Naive B cell (primary cell): ENCODE measurements around the gene KIAA0753. TPM values are rescaled to one million over a fixed set of nuclear protein-coding genes. Genes with fewer than 3 reads are reported as not detected.
A peak's percentile ranks its signal among the peaks of the same experiment; 100 is the strongest.

Experiments
- ATAC-seq, 2 donors: fragments of 150-1000 bp; cut with Tn5 transposase; 2 replicates each; pipeline ENCODE4 v1.10.0; 2021; ENCODE audit warnings: low read depth in 2 of 2, mild to moderate bottlenecking in 2 of 2, moderate library complexity in 2 of 2
- DNase-seq: peaks from one replicate; pipeline ENCODE4 v3.0.0; 2022
- H3K27ac Mint-ChIP-seq, 6 donors: one replicate each; pipeline ENCODE4 v1.8.0; 2020 to 2022; ENCODE audit warnings: mild to moderate bottlenecking in 6 of 6, mixed read lengths in 6 of 6, moderate library complexity in 5 of 6, inconsistent platforms in 2 of 6
- H3K27me3 Mint-ChIP-seq, 3 donors: one replicate each; pipeline ENCODE4 v1.8.0; 2021 to 2022; ENCODE audit warnings: mixed read lengths in 3 of 3, mild to moderate bottlenecking in 1 of 3
- H3K36me3 Mint-ChIP-seq, 2 donors: one replicate each; pipeline ENCODE4 v1.8.0; 2020 to 2022; ENCODE audit warnings: mixed read lengths in 2 of 2, inconsistent platforms in 1 of 2, mild to moderate bottlenecking in 1 of 2
- H3K4me1 Mint-ChIP-seq, 3 donors: one replicate each; pipeline ENCODE4 v1.8.0; 2020 to 2022; ENCODE audit warnings: mixed read lengths in 3 of 3, inconsistent platforms in 1 of 3, mild to moderate bottlenecking in 1 of 3, moderate library complexity in 1 of 3
- H3K4me3 Mint-ChIP-seq, 8 donors: one replicate each; pipeline ENCODE4 v1.8.0; 2020 to 2022; ENCODE audit warnings: mild to moderate bottlenecking in 8 of 8, mixed read lengths in 8 of 8, moderate library complexity in 8 of 8, inconsistent platforms in 2 of 8
- H3K9me3 Mint-ChIP-seq, 7 donors: one replicate each; pipeline ENCODE4 v1.8.0; 2020 to 2022; ENCODE audit warnings: mixed read lengths in 7 of 7, mild to moderate bottlenecking in 5 of 7, inconsistent platforms in 2 of 7, moderate library complexity in 1 of 7
- polyA plus RNA-seq, 6 donors: library from polyadenylated mRNA; unstranded; fragments of 300-500 nt; fragmentation: Illumina TruSeq; gene quantifications; one replicate each; pipeline ENCODE4 v1.2.3, GENCODE V29; 2021; ENCODE audit warnings: low read depth in 6 of 6

KIAA0753 gene
- polyA plus RNA-seq, 6 donors from 2014 or later, result 2.8 to 5.9 (median 3.2) TPM

GRCh38 chr17:6677158-6677831, 36.8 kb upstream of the KIAA0753 start:
- H3K9me3 Mint-ChIP-seq, result no peaks in the 10 kb centered on the region
- H3K36me3 Mint-ChIP-seq, result peaks cover 0 to 4% of the 10 kb centered on the region in 2 donors
- peaks cover 14 to 24% (median 21%) of the 10 kb centered on the region in 3 donors for H3K27me3 Mint-ChIP-seq
- DNase-seq (no peak), ATAC-seq (no peak)
- peak overlapping the region in 1 of 6 donors; percentile 32 for H3K27ac Mint-ChIP-seq
- H3K4me3 Mint-ChIP-seq, result no peak overlapping the region
- H3K4me1 Mint-ChIP-seq, result peaks cover 3 to 15% (median 9%) of the 10 kb centered on the region in 3 donors

- H3K36me3 Mint-ChIP-seq, result no peaks in the 10 kb centered on the region
- no peaks in the 10 kb centered on the region for H3K9me3 Mint-ChIP-seq
- H3K4me3 Mint-ChIP-seq, result no peak overlapping the region
- H3K27me3 Mint-ChIP-seq, result peaks cover 11 to 19% (median 16%) of the 10 kb centered on the region in 3 donors
- DNase-seq, result no peak
- no peak overlapping the region for H3K27ac Mint-ChIP-seq
- H3K4me1 Mint-ChIP-seq, result peaks cover 3 to 15% (median 9%) of the 10 kb centered on the region in 3 donors
- ATAC-seq, result no peak
Observed at GRCh38 chr17:6676802-6677157, 36.3 kb upstream of the KIAA0753 start.

DNA sequence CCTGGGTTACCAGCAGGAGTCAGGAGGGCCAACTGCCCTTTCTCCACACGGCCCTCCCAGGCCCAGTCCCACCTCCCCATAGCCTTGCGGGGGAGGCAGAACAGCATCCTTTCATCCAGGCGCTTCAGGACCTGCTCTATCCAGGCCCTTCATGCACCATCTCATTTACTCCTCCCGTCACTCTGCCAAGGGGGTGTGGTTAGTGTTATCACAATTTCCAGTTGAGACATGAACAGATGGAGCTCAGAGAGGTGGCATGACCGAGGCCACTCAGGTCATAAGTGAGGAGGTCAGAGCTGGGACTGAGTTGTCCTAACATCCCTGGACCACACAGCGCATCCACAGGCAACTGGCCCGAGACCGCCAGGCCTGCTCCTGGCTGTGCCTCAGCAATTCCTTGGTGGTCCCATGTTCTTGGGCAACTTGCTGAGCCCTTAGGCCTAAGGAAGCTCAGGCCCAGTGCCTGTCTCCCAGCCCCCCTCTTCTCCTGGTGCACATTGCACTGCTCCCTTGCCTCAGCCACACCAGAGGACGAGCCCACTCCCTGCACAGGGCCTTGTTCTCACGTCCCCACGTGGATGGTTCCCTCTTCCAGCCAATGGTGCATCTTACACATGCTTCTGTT, 34.8 kb upstream of the KIAA0753 start:
- Mint-ChIP-seq H3K9me3 (no peaks in the 10 kb centered on the region), H3K27me3 (peaks cover 9 to 13% (median 11%) of the 10 kb centered on the region in 3 donors), H3K4me1 (peaks cover 3 to 15% (median 9%) of the 10 kb centered on the region in 3 donors), H3K4me3 (no peak overlapping the region), H3K27ac (peak overlapping the region in 2 of 6 donors; percentile 29 to 87), H3K36me3 (no peaks in the 10 kb centered on the region)
- no peak for ATAC-seq
- no peak for DNase-seq

- Mint-ChIP-seq H3K36me3 (no peaks in the 10 kb centered on the region), H3K4me3 (no peak overlapping the region), H3K27me3 (peaks cover 9 to 13% (median 11%) of the 10 kb centered on the region in 3 donors), H3K9me3 (no peaks in the 10 kb centered on the region), H3K4me1 (peaks cover 3 to 19% (median 9%) of the 10 kb centered on the region in 3 donors), H3K27ac (no peak overlapping the region)
- DNase-seq, result no peak
- ATAC-seq, result no peak
Observed at GRCh38 chr17:6674586-6674985, 34.1 kb upstream of the KIAA0753 start.

GRCh38 chr17:6671431-6671830, 30.9 kb upstream of the KIAA0753 start:
- Mint-ChIP-seq H3K4me3 (no peak overlapping the region), H3K9me3 (no peaks in the 10 kb centered on the region), H3K27me3 (no peaks in the 10 kb centered on the region), H3K4me1 (peaks cover 12 to 24% (median 16%) of the 10 kb centered on the region in 3 donors), H3K27ac (no peak overlapping the region), H3K36me3 (peaks cover 0 to 5% of the 10 kb centered on the region in 2 donors)
- DNase-seq (no peak), ATAC-seq (no peak)

GRCh38 chr17:6670999-6671398, 30.5 kb upstream of the KIAA0753 start:
- H3K36me3 Mint-ChIP-seq, result peaks cover 0 to 5% of the 10 kb centered on the region in 2 donors
- ATAC-seq (no peak), DNase-seq (no peak)
- H3K27ac Mint-ChIP-seq, result no peak overlapping the region
- no peaks in the 10 kb centered on the region for H3K27me3 Mint-ChIP-seq
- no peaks in the 10 kb centered on the region for H3K9me3 Mint-ChIP-seq
- H3K4me3 Mint-ChIP-seq, result no peak overlapping the region
- H3K4me1 Mint-ChIP-seq, result peaks cover 12 to 24% (median 21%) of the 10 kb centered on the region in 3 donors

DNA sequence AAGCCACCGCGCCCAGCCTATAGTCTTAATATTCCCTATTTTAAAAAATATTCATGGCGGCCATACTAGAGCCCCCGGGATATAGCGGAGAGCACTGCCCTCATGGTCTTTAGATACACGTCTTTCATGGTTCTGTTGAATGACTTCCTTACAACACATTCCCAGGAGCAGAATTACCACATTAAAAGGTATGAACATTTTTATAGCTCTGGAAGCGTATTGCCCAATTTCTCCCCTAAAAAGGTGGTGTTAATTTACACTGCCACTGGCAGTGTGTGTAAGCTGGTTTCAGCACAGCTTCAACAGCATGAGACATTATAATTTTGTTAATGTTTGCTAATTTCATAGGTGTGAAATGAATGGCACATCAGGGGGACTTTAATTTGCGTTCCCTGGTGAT, 30.1 kb upstream of the KIAA0753 start:
- DNase-seq (no peak), ATAC-seq (no peak)
- H3K4me3 Mint-ChIP-seq, result no peak overlapping the region
- H3K27ac Mint-ChIP-seq, result no peak overlapping the region
- H3K9me3 Mint-ChIP-seq, result no peaks in the 10 kb centered on the region
- H3K4me1 Mint-ChIP-seq, result peaks cover 12 to 24% (median 24%) of the 10 kb centered on the region in 3 donors
- H3K27me3 Mint-ChIP-seq, result no peaks in the 10 kb centered on the region
- H3K36me3 Mint-ChIP-seq, result peaks cover 0 to 5% of the 10 kb centered on the region in 2 donors

DNA sequence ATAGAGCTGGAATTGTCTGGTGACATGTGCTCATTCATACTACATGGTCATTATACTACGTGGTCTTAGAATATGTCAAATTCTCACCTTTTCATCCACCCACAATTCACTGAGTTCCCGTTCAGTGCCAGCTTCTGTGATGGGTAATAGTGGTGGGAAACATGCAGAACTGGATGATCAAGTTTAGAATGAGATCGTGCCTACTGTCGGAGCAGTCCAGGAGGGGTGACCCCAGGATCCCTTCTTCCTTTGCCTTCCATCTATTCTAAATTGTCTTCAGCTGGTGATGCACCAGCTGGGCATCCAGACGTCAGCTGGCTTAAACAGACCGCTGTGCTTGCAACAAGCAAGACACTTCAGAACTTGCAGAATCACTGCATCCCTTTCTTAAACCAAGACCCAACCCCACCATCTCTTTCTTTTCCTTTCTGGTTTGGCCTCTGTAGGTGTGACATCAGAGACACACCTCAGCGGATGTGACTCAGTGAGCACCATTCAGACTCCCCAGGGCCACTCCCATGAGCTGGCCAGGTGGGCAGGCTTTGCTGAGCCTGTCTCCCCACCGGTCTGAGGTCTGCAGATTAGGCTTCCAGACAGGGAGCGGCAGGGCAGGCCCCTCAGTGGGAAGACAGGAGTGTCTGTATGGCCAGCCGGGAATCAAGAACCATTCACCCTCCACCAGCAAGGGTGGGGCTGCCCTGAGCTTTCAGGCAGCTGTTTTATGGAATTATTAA, 29.1 kb upstream of the KIAA0753 start:
- peaks cover 0 to 5% of the 10 kb centered on the region in 2 donors for H3K36me3 Mint-ChIP-seq
- DNase-seq (no peak), ATAC-seq (no peak)
- no peaks in the 10 kb centered on the region for H3K27me3 Mint-ChIP-seq
- H3K4me1 Mint-ChIP-seq, result peaks cover 12 to 26% (median 24%) of the 10 kb centered on the region in 3 donors
- no peaks in the 10 kb centered on the region for H3K9me3 Mint-ChIP-seq
- H3K27ac Mint-ChIP-seq, result peak overlapping the region in 1 of 6 donors; percentile 94
- no peak overlapping the region for H3K4me3 Mint-ChIP-seq

DNA sequence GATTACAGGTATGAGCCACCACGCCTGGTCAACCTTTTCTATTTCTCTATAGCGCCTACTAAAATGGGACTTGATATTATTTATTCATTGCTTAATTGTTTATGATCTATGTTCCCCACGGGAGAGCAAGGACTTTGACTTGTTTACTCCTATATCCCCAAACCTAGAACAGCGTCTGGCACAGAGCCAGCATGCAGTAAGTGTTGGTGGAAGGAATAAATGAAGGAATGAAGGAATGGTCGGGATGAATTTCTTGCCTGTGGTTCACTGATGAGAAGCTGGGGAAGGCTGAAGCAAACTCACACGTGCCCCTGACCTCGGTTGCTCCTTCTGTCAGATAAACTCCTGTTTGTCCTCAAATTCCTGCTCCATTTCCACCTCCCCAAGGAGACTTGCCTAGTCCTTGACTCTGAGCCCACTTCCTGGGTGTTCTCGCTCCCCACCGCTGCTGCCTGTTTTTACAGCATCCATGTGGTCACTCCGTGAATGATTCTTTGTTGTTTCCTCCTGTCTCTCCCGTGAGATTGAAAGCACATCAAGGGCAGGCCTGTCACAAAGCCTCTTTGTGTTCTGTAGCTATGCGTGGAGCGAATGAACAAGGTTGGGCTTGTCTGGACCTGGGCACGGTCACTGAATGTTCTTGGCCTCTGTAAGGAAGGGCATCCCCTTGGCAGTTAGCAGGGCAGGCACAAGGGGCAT, 28.4 kb upstream of the KIAA0753 start:
- H3K4me1 Mint-ChIP-seq, result peaks cover 12 to 29% (median 24%) of the 10 kb centered on the region in 3 donors
- no peaks in the 10 kb centered on the region for H3K27me3 Mint-ChIP-seq
- H3K27ac Mint-ChIP-seq, result peak overlapping the region in 2 of 6 donors; percentile 44 to 73
- ATAC-seq (no peak), DNase-seq (no peak)
- H3K4me3 Mint-ChIP-seq, result no peak overlapping the region
- H3K9me3 Mint-ChIP-seq, result no peaks in the 10 kb centered on the region
- peaks cover 0 to 5% of the 10 kb centered on the region in 2 donors for H3K36me3 Mint-ChIP-seq

- Mint-ChIP-seq H3K27ac (peak overlapping the region in 1 of 6 donors; percentile 88), H3K4me1 (peaks cover 9 to 30% (median 24%) of the 10 kb centered on the region in 3 donors), H3K4me3 (no peak overlapping the region), H3K27me3 (no peaks in the 10 kb centered on the region), H3K36me3 (peaks cover 0 to 5% of the 10 kb centered on the region in 2 donors), H3K9me3 (no peaks in the 10 kb centered on the region)
- no peak for DNase-seq
- no peak for ATAC-seq
Observed at GRCh38 chr17:6668219-6668618, 27.7 kb upstream of the KIAA0753 start.

DNA sequence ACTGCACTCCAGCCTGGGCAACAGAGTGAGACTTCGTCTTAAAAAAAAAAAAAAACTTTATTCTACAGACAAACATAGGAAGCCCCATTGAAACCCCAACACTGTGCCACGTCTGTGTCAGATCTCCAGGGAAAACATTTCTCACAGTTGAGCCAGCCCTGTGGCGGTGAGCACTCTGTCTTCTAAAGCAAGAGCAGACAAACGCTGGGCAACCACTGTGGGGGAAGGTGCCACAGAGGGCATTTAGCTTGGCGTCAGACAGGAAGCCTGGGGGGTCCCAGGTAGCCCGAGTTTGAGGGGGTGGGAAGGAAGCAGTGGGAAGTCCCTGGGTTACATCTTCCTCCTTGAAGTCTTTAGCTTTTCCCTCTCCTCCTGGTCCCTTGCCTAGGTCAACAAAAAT, 27.0 kb upstream of the KIAA0753 start:
- Mint-ChIP-seq H3K4me3 (peak overlapping the region in 1 of 8 donors; percentile 30), H3K4me1 (peaks cover 14 to 35% (median 28%) of the 10 kb centered on the region in 3 donors), H3K36me3 (peaks cover 5 to 6% of the 10 kb centered on the region in 2 donors), H3K27ac (peak overlapping the region in 4 of 6 donors; percentile 55 to 84 (median 76)), H3K27me3 (no peaks in the 10 kb centered on the region), H3K9me3 (no peaks in the 10 kb centered on the region)
- DNase-seq, result no peak
- ATAC-seq, result no peak

DNA sequence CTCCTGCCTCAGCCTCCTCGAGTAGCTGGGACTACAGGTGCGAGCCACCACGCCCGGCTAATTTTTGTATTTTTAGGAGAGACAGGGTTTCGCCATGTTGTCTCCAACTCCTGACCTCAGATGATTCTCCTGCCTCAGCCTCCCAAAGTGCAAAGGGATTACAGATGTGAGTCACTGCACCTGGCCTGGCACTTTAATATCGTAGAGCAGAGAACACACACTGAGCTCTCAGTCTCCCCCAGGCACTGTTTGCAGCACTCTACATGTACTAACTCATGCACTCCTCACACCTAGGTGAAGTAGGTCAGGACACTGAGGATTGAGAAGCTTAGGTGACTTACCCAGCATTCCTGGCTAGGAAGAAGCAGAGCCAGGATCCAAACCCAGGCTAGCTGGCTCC, 26.0 kb upstream of the KIAA0753 start:
- Mint-ChIP-seq H3K9me3 (no peaks in the 10 kb centered on the region), H3K27ac (peak overlapping the region in 2 of 6 donors; percentile 49 to 50), H3K4me3 (no peak overlapping the region), H3K27me3 (no peaks in the 10 kb centered on the region), H3K36me3 (peaks cover 5 to 6% of the 10 kb centered on the region in 2 donors), H3K4me1 (peaks cover 20 to 43% (median 34%) of the 10 kb centered on the region in 3 donors)
- no peak for DNase-seq
- no peak for ATAC-seq

GRCh38 chr17:6666077-6666521, 25.6 kb upstream of the KIAA0753 start:
- peak; percentile 41 for DNase-seq
- peak overlapping the region in 1 of 8 donors; percentile 51 for H3K4me3 Mint-ChIP-seq
- H3K27ac Mint-ChIP-seq, result peak overlapping the region in 3 of 6 donors; percentile 20 to 50 (median 30)
- H3K4me1 Mint-ChIP-seq, result peaks cover 24 to 47% (median 39%) of the 10 kb centered on the region in 3 donors
- H3K36me3 Mint-ChIP-seq, result peaks cover 5 to 6% of the 10 kb centered on the region in 2 donors
- no peaks in the 10 kb centered on the region for H3K9me3 Mint-ChIP-seq
- ATAC-seq, result peak; percentile 61 to 62
- no peaks in the 10 kb centered on the region for H3K27me3 Mint-ChIP-seq
